Measurements from ENCODE around the gene ARHGAP5. TPM values are rescaled to one million over a fixed set of nuclear protein-coding genes. Genes with fewer than 3 reads are reported as not detected.

The ARHGAP5 gene
- polyA plus RNA-seq, 3 donors, result 2.5 to 6.3 (median 4.3) TPM

GRCh38 chr14:32102968-32103367, 25.9 kb downstream of the ARHGAP5 start:
- Histone ChIP-seq H3K4me2 (replicated peaks; ENCODE audit: extremely low read depth, low read length, poor library complexity, severe bottlenecking) (no peak overlapping the region), H3K36me3 (replicated peaks in 1 of 2; ENCODE audit: control insufficient read depth in 1 of 2, insufficient read depth in 2 of 2, low read length in 2 of 2) (no peaks in the 10 kb centered on the region), H4K20me1 (ENCODE audit: insufficient read depth, low read length) (no peaks in the 10 kb centered on the region), H3K4me1 (ENCODE audit: control insufficient read depth in 1 of 2, insufficient read depth in 2 of 2, low read length in 2 of 2) (no peaks in the 10 kb centered on the region), H3K79me2 (ENCODE audit: insufficient read depth, low read length) (no peaks in the 10 kb centered on the region), H3K27me3 (ENCODE audit: control insufficient read depth in 2 of 2, insufficient read depth in 2 of 2, low read length in 2 of 2) (no peaks in the 10 kb centered on the region), H3K27ac (ENCODE audit: low read depth in 1 of 2, low read length in 2 of 2) (no peak overlapping the region), H2AFZ (ENCODE audit: insufficient read depth, low read depth, low read length, poor library complexity, severe bottlenecking) (no peak overlapping the region), H3K9me3 (replicated peaks in 1 of 2; ENCODE audit: control insufficient read depth in 1 of 2, insufficient read depth in 1 of 2, low read length in 2 of 2) (no peaks in the 10 kb centered on the region), H3K4me3 (replicated peaks in 1 of 3; ENCODE audit: low read depth in 2 of 3, low read length in 3 of 3) (no peak overlapping the region), H3K9ac (ENCODE audit: insufficient read depth, low read length, poor library complexity, severe bottlenecking) (no peak overlapping the region)
- H3K36me3 Mint-ChIP-seq, result no peaks in the 10 kb centered on the region
- peaks cover 2% of the 10 kb centered on the region for H3K4me1 Mint-ChIP-seq
- no peaks in the 10 kb centered on the region for H3K9me3 Mint-ChIP-seq
- intact Hi-C loops (cut with micrococcal nuclease), result no loop called here
- no peak overlapping the region for H3K27ac Mint-ChIP-seq
- DNase-seq, result no peak
- H3K27me3 Mint-ChIP-seq (ENCODE audit: low read depth in 3 of 3), result no peaks in the 10 kb centered on the region
- no peak for TF ChIP-seq CTCF (IDR thresholded peaks at IDR 0.05)
- no peak overlapping the region for H3K4me3 Mint-ChIP-seq

GRCh38 chr14:32104308-32104707, 27.2 kb downstream of the ARHGAP5 start:
- Histone ChIP-seq H3K4me1 (ENCODE audit: control insufficient read depth in 1 of 2, insufficient read depth in 2 of 2, low read length in 2 of 2) (no peaks in the 10 kb centered on the region), H3K27ac (ENCODE audit: low read depth in 1 of 2, low read length in 2 of 2) (no peak overlapping the region), H3K4me2 (replicated peaks; ENCODE audit: extremely low read depth, low read length, poor library complexity, severe bottlenecking) (no peak overlapping the region), H3K27me3 (ENCODE audit: control insufficient read depth in 2 of 2, insufficient read depth in 2 of 2, low read length in 2 of 2) (no peaks in the 10 kb centered on the region), H3K4me3 (replicated peaks in 1 of 3; ENCODE audit: low read depth in 2 of 3, low read length in 3 of 3) (no peak overlapping the region), H3K79me2 (ENCODE audit: insufficient read depth, low read length) (no peaks in the 10 kb centered on the region), H3K9me3 (replicated peaks in 1 of 2; ENCODE audit: control insufficient read depth in 1 of 2, insufficient read depth in 1 of 2, low read length in 2 of 2) (no peaks in the 10 kb centered on the region), H2AFZ (ENCODE audit: insufficient read depth, low read depth, low read length, poor library complexity, severe bottlenecking) (no peak overlapping the region), H4K20me1 (ENCODE audit: insufficient read depth, low read length) (no peaks in the 10 kb centered on the region), H3K36me3 (replicated peaks in 1 of 2; ENCODE audit: control insufficient read depth in 1 of 2, insufficient read depth in 2 of 2, low read length in 2 of 2) (no peaks in the 10 kb centered on the region), H3K9ac (ENCODE audit: insufficient read depth, low read length, poor library complexity, severe bottlenecking) (no peak overlapping the region)
- Mint-ChIP-seq H3K9me3 (no peaks in the 10 kb centered on the region), H3K27me3 (ENCODE audit: low read depth in 3 of 3) (no peaks in the 10 kb centered on the region), H3K4me3 (no peak overlapping the region), H3K36me3 (no peaks in the 10 kb centered on the region), H3K4me1 (peaks cover 2% of the 10 kb centered on the region), H3K27ac (no peak overlapping the region)
- WGBS (ENCODE audit: insufficient coverage), result no CpG with 5 or more reads among the region's 1 CpG
- DNase-seq, result no peak
- intact Hi-C loops (cut with micrococcal nuclease), result no loop called here
- TF ChIP-seq CTCF (IDR thresholded peaks at IDR 0.05), result no peak

Measured in CD14-positive monocyte (primary cell).